Spleen (tissue), 7 donors: ENCODE results near the gene CFAP45.

Source experiments
- POLR2A ChIP-seq, 3 donors: fragments of 450-650 bp; IDR thresholded peaks; one replicate each; pipeline ENCODE4 v1.5.1; 2017; ENCODE audit warnings: antibody characterized with exemption in 3 of 3, mild to moderate bottlenecking in 1 of 3
- TF ChIP-seq, protein P1 (sequence below), 11 experiments: fragments of 200-600 bp in 7 of 11; fragments of 450-650 bp in 4 of 11; sonication (generic) in 4 of 11; IDR thresholded peaks in 8 of 11; conservative IDR thresholded peaks in 3 of 11; 1 replicate in 7 of 11; 2 replicates in 4 of 11; pipeline versions ENCODE4 v1.4.0 to v1.8.0; 2016 to 2021; ENCODE audit warnings: antibody characterized with exemption in 11 of 11, inconsistent platforms in 4 of 11, mild to moderate bottlenecking in 1 of 11
- donor health status: DM: no; HTN: no; CAD: no; lungs with moderate emphysema.
- donor health status: DM: no; HTN: no; CAD: no.
- donor health status: DM: no; HTN: no; CAD: no.

DNA sequence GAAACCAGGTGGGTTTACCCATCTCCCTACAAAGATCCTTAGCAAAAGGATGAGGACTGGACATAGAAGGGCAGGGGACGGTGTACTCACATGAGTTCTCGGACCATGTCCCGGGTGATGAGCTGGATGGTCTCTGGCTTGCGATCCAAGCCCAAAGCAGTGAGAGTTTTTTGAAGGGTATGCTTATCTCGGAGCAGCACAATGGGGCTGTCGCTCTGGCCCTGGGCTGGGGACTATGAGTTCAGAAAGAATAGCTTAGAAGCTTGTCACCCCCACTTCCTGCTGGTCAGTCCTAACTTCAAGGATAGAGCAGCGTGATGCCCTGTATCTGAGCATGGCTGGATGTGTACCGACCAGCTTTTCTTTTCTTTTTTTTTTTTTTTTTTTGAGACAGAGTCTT lies 9.6 kb downstream of the CFAP45 start:
- TF ChIP-seq, protein P1, sequence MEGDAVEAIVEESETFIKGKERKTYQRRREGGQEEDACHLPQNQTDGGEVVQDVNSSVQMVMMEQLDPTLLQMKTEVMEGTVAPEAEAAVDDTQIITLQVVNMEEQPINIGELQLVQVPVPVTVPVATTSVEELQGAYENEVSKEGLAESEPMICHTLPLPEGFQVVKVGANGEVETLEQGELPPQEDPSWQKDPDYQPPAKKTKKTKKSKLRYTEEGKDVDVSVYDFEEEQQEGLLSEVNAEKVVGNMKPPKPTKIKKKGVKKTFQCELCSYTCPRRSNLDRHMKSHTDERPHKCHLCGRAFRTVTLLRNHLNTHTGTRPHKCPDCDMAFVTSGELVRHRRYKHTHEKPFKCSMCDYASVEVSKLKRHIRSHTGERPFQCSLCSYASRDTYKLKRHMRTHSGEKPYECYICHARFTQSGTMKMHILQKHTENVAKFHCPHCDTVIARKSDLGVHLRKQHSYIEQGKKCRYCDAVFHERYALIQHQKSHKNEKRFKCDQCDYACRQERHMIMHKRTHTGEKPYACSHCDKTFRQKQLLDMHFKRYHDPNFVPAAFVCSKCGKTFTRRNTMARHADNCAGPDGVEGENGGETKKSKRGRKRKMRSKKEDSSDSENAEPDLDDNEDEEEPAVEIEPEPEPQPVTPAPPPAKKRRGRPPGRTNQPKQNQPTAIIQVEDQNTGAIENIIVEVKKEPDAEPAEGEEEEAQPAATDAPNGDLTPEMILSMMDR (IDR thresholded peaks at IDR 0.05 in 8 of 11, conservative IDR thresholded peaks at IDR 0.05 in 3 of 11): no peak
- no peak for TF ChIP-seq POLR2A (IDR thresholded peaks at IDR 0.05)
